Adrenal gland (tissue), 5 donors: ENCODE measurements around the gene MSRB3.

Source experiments
- POLR2A ChIP-seq, 2 donors: fragments of 450-650 bp; IDR thresholded peaks; one replicate each; pipeline ENCODE4 v1.6.1; 2017; ENCODE audit warnings: antibody characterized with exemption in 2 of 2, mild to moderate bottlenecking in 2 of 2, moderate library complexity in 1 of 2
- TF ChIP-seq, protein P1 (sequence below), 6 experiments: fragments of 450-650 bp in 4 of 6; fragments of 200-600 bp in 2 of 6; sonication (generic) in 1 of 6; IDR thresholded peaks; 1 replicate in 5 of 6; 2 replicates in 1 of 6; pipeline versions ENCODE4 v1.5.1 to v1.8.0; 2016 to 2021; ENCODE audit warnings: antibody characterized with exemption in 6 of 6, mild to moderate bottlenecking in 2 of 6, moderate library complexity in 1 of 6
- donor health status: DM: no; HTN: no; CAD: no.

DNA sequence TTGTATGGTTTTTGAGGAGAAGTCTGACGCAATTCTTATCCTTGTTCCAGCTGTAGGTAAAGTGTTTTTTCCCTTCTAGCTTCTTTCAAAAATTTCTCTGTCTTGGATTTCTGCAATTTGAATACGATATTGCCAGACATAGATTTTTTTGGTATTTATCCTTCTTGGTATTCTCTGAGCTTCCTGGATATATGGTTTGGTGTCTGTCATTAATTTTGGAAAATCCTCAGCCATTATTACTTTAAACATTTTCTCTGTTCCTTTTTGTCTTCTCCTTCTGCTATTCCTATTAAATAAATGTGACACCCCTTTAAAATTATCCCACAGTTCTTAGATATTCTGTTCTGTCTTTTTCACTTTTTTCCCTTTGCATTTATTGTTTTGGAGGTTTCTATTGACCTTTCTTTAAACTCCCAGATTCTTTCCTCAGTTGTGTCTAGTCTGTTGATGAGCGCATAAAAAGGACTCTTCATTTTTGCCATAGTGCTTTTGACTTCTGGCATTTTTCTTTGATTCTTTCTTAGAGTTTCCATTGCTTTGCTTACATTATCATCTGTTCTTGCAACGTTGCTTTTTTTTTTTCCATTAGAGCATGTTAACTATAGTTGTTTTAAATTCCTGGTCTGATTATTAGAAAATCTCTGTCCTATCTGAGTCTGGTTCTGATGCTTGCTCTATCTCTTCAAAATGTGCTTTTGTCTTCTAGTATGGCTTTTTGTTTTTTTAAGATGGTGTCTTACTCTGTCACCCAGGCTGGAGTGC is 129.1 kb downstream of the MSRB3 start:
- TF ChIP-seq, protein P1, sequence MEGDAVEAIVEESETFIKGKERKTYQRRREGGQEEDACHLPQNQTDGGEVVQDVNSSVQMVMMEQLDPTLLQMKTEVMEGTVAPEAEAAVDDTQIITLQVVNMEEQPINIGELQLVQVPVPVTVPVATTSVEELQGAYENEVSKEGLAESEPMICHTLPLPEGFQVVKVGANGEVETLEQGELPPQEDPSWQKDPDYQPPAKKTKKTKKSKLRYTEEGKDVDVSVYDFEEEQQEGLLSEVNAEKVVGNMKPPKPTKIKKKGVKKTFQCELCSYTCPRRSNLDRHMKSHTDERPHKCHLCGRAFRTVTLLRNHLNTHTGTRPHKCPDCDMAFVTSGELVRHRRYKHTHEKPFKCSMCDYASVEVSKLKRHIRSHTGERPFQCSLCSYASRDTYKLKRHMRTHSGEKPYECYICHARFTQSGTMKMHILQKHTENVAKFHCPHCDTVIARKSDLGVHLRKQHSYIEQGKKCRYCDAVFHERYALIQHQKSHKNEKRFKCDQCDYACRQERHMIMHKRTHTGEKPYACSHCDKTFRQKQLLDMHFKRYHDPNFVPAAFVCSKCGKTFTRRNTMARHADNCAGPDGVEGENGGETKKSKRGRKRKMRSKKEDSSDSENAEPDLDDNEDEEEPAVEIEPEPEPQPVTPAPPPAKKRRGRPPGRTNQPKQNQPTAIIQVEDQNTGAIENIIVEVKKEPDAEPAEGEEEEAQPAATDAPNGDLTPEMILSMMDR (IDR thresholded peaks at IDR 0.05), result no peak
- no peak for TF ChIP-seq POLR2A (IDR thresholded peaks at IDR 0.05)
